Common myeloid progenitor, CD34-positive (primary cell): ENCODE results near the gene TRPM6.
"Not testable (repeated sequence)": the region's sequence is repeated elsewhere in the genome, so short reads cannot be mapped to it uniquely, and the experiment has no call there.

Experiments
- CTCF ChIA-PET: fragments of 350-600 bp; sonication (Branson Sonifier 250); formaldehyde crosslinking; loops from one replicate; lab custom pipeline; 2021; ENCODE audit warnings: antibody characterized with exemption; lab: Charles Lee
- POLR2A ChIA-PET: fragments of 350-600 bp; sonication (Branson Sonifier 250); formaldehyde crosslinking; loops from one replicate; lab custom pipeline; 2021; ENCODE audit warnings: antibody characterized with exemption; lab: Charles Lee
- DNase-seq, 3 donors: peaks; one replicate each; pipeline versions ENCODE4 v3.0.0 to v3.0.0-alpha.2; 2013
- H3K27ac ChIP-seq, 2 experiments: 1 replicate in 1 of 2; 2 replicates in 1 of 2; pipeline ENCODE4 v1.7.0; 2013; ENCODE audit warnings: inconsistent platforms in 2 of 2, low read length in 2 of 2, mild to moderate bottlenecking in 2 of 2, low read depth in 1 of 2, moderate library complexity in 1 of 2; ENCODE audit not compliant: severe bottlenecking in 2 of 2, insufficient read depth in 1 of 2, poor library complexity in 1 of 2
- H3K27me3 ChIP-seq, 5 experiments: replicated peaks in 2 of 5; 1 replicate in 3 of 5; 2 replicates in 2 of 5; pipeline versions ENCODE4 v1.6.1 to v1.7.0; 2013; ENCODE audit warnings: low read length in 4 of 5, mild to moderate bottlenecking in 2 of 5, moderate library complexity in 2 of 5, inconsistent platforms in 1 of 5; ENCODE audit not compliant: insufficient read depth in 5 of 5, control insufficient read depth in 4 of 5
- H3K36me3 ChIP-seq, 4 experiments: 1 replicate in 2 of 4; 2 replicates in 2 of 4; pipeline versions ENCODE4 v1.6.1 to v1.7.0; 2013; ENCODE audit warnings: low read length in 3 of 4, control low read depth in 1 of 4, mild to moderate bottlenecking in 1 of 4; ENCODE audit not compliant: control insufficient read depth in 4 of 4, insufficient read depth in 4 of 4
- H3K4me1 ChIP-seq, 4 experiments: 1 replicate in 3 of 4; 2 replicates in 1 of 4; pipeline versions ENCODE4 v1.6.1 to v1.7.1; 2013; ENCODE audit warnings: low read length in 3 of 4, mild to moderate bottlenecking in 3 of 4, control low read depth in 1 of 4, inconsistent platforms in 1 of 4, moderate library complexity in 1 of 4; ENCODE audit not compliant: control insufficient read depth in 4 of 4, insufficient read depth in 4 of 4; ENCODE audit errors: control extremely low read depth in 1 of 4
- H3K4me3 ChIP-seq, 7 experiments: 1 replicate in 4 of 7; 2 replicates in 3 of 7; pipeline versions ENCODE4 v1.5.1 to v1.7.0; 2013; ENCODE audit warnings: mild to moderate bottlenecking in 7 of 7, low read length in 6 of 7, moderate library complexity in 6 of 7, inconsistent platforms in 2 of 7, low read depth in 2 of 7, control low read depth in 1 of 7; ENCODE audit not compliant: insufficient read depth in 4 of 7, control insufficient read depth in 1 of 7; ENCODE audit errors: extremely low read depth in 1 of 7
- H3K9me3 ChIP-seq, 5 experiments: 1 replicate in 4 of 5; 2 replicates in 1 of 5; pipeline versions ENCODE4 v1.6.1 to v1.7.1; 2013; ENCODE audit warnings: low read length in 4 of 5, mild to moderate bottlenecking in 2 of 5, inconsistent platforms in 1 of 5, low read depth in 1 of 5, moderate library complexity in 1 of 5; ENCODE audit not compliant: control insufficient read depth in 4 of 5, insufficient read depth in 2 of 5; ENCODE audit errors: control extremely low read depth in 1 of 5
- WGBS: methylation state at CpG from one replicate; pipeline ENCODE4 v1.1.5; 2013; ENCODE audit not compliant: insufficient coverage; 5-methylcytosine and 5-hydroxymethylcytosine counted together

Gene TRPM6

GRCh38 chr9:74872619-74873233, 15.0 kb downstream of the TRPM6 start:
- no peaks in the 10 kb centered on the region for H3K36me3 ChIP-seq
- no peak overlapping the region for H3K27ac ChIP-seq
- H3K9me3 ChIP-seq = peaks cover 0 to 1% (median 0%) of the 10 kb centered on the region in 5 experiments
- H3K4me3 ChIP-seq = no peak overlapping the region
- no peak for DNase-seq
- WGBS = 100% methylated on average over 8 of the region's 9 CpGs
- no peaks in the 10 kb centered on the region for H3K4me1 ChIP-seq
- ChIA-PET POLR2A (no interaction called here), CTCF (no interaction called here)
- no peaks in the 10 kb centered on the region for H3K27me3 ChIP-seq

GRCh38 chr9:74867483-74867882, 20.2 kb downstream of the TRPM6 start:
- H3K9me3 ChIP-seq = no peaks in the 10 kb centered on the region
- no peak overlapping the region for H3K27ac ChIP-seq
- ChIA-PET POLR2A (no interaction called here), CTCF (no interaction called here)
- no peaks in the 10 kb centered on the region for H3K27me3 ChIP-seq
- peaks cover 0 to 8% (median 0%) of the 10 kb centered on the region in 4 experiments for H3K4me1 ChIP-seq
- 100% methylated on average over 1 of the region's 4 CpGs for WGBS
- H3K36me3 ChIP-seq = no peaks in the 10 kb centered on the region
- H3K4me3 ChIP-seq = no peak overlapping the region
- no peak for DNase-seq

GRCh38 chr9:74865177-74865576, 22.5 kb downstream of the TRPM6 start:
- Histone ChIP-seq H3K4me1 (peaks cover 2 to 11% (median 8%) of the 10 kb centered on the region in 4 experiments), H3K4me3 (no peak overlapping the region), H3K27me3 (no peaks in the 10 kb centered on the region), H3K27ac (no peak overlapping the region), H3K36me3 (no peaks in the 10 kb centered on the region), H3K9me3 (no peaks in the 10 kb centered on the region)
- CTCF ChIA-PET = no interaction called here
- POLR2A ChIA-PET = no interaction called here
- 17% methylated on average over 1 of the region's 3 CpGs for WGBS
- peak in 2 of 3 donors; percentile 15 to 26 for DNase-seq

GRCh38 chr9:74861773-74862474, 25.8 kb downstream of the TRPM6 start:
- Histone ChIP-seq H3K9me3 (no peaks in the 10 kb centered on the region), H3K27me3 (no peaks in the 10 kb centered on the region), H3K27ac (no peak overlapping the region), H3K36me3 (no peaks in the 10 kb centered on the region), H3K4me1 (peaks cover 2 to 13% (median 9%) of the 10 kb centered on the region in 4 experiments), H3K4me3 (no peak overlapping the region)
- DNase-seq = peak in 1 of 3 donors; percentile 17
- POLR2A ChIA-PET = interaction anchor here (0.7 kb wide), 1 partner anchor 896 kb away, joined by 3 read pairs; no protein-coding TSS in a partner anchor
- 83% methylated on average over 2 of the region's 6 CpGs for WGBS
- CTCF ChIA-PET = interaction anchor here (0.6 kb wide), 1 partner anchor 10 kb away, joined by 4 read pairs; no protein-coding TSS in a partner anchor

- Histone ChIP-seq H3K9me3 (no peaks in the 10 kb centered on the region), H3K27ac (no peak overlapping the region), H3K4me1 (peaks cover 2 to 13% (median 9%) of the 10 kb centered on the region in 4 experiments), H3K4me3 (no peak overlapping the region), H3K27me3 (no peaks in the 10 kb centered on the region), H3K36me3 (no peaks in the 10 kb centered on the region)
- DNase-seq = peak in 1 of 3 donors; percentile 15
- 27% methylated on average over 2 of the region's 3 CpGs for WGBS
- ChIA-PET POLR2A (interaction anchor here (0.7 kb wide), 1 partner anchor 895 kb away, joined by 3 read pairs; no protein-coding TSS in a partner anchor), CTCF (interaction anchor here (0.6 kb wide), 1 partner anchor 9 kb away, joined by 4 read pairs; no protein-coding TSS in a partner anchor)
Measured at GRCh38 chr9:74861071-74861470, 26.6 kb downstream of the TRPM6 start.

- 100% methylated on average over 4 of the region's 5 CpGs for WGBS
- CTCF ChIA-PET, H3K36me3 ChIP-seq, H3K4me3 ChIP-seq, H3K27me3 ChIP-seq, H3K27ac ChIP-seq, DNase-seq, H3K9me3 ChIP-seq, POLR2A ChIA-PET: not testable (repeated sequence)
- H3K4me1 ChIP-seq = peaks cover 2 to 13% (median 8%) of the 10 kb centered on the region in 4 experiments
Measured at GRCh38 chr9:74860247-74860646, 27.5 kb downstream of the TRPM6 start.

GRCh38 chr9:74859786-74860185, 27.9 kb downstream of the TRPM6 start:
- ChIA-PET CTCF (interaction anchor here (1.0 to 1.1 kb wide), 2 partner anchors 86 to 92 kb away, joined by 3 to 6 read pairs; partner anchors contain the start of gene C9orf40), POLR2A (no interaction called here)
- 100% methylated on average over 1 of the region's 2 CpGs for WGBS
- DNase-seq = no peak
- Histone ChIP-seq H3K4me3 (no peak overlapping the region), H3K27ac (no peak overlapping the region), H3K4me1 (peaks cover 2 to 13% (median 6%) of the 10 kb centered on the region in 4 experiments), H3K27me3 (no peaks in the 10 kb centered on the region), H3K36me3 (no peaks in the 10 kb centered on the region), H3K9me3 (no peaks in the 10 kb centered on the region)
